ENCODE results near the gene GNB2. TPM values are rescaled to one million over a fixed set of nuclear protein-coding genes. Genes with fewer than 3 reads are reported as not detected.

GNB2 gene
- total RNA-seq, 1 experiment from 2014 or later, result 174 TPM

DNA sequence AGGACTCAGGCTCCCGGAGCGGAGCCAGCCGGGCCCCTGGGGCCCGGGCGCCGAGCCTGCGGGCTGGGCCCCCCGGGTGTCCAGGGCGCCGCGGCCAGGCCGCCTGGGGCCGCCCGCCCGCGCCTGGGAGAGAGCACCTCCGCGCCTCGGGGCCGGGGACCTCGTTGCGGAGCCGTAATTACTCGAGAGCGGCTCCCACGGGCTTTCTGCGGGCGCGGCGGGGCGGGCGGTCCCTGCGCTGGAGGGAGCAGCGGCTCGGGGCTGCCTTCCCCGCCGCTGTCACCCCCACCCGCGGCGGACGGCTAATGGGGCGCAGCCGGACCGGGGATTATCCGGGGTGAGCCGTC lies 1.5 kb downstream of the GNB2 start:
- H3K27me3 Mint-ChIP-seq (ENCODE audit: low read depth), result peaks cover 30% of the 10 kb centered on the region
- TF ChIP-seq, protein P1, sequence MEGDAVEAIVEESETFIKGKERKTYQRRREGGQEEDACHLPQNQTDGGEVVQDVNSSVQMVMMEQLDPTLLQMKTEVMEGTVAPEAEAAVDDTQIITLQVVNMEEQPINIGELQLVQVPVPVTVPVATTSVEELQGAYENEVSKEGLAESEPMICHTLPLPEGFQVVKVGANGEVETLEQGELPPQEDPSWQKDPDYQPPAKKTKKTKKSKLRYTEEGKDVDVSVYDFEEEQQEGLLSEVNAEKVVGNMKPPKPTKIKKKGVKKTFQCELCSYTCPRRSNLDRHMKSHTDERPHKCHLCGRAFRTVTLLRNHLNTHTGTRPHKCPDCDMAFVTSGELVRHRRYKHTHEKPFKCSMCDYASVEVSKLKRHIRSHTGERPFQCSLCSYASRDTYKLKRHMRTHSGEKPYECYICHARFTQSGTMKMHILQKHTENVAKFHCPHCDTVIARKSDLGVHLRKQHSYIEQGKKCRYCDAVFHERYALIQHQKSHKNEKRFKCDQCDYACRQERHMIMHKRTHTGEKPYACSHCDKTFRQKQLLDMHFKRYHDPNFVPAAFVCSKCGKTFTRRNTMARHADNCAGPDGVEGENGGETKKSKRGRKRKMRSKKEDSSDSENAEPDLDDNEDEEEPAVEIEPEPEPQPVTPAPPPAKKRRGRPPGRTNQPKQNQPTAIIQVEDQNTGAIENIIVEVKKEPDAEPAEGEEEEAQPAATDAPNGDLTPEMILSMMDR (conservative IDR thresholded peaks at IDR 0.05), result no peak
- Histone ChIP-seq H3K79me1 (ENCODE audit: insufficient read depth, low read depth, low read length, poor library complexity, severe bottlenecking) (no peaks in the 10 kb centered on the region), H4K5ac (ENCODE audit: insufficient read length, low read depth, low read length) (no peak overlapping the region), H3K23me2 (ENCODE audit: insufficient read length, low read depth, low read length, poor library complexity, severe bottlenecking) (peaks cover 20% of the 10 kb centered on the region), H2BK120ac (ENCODE audit: low read depth, low read length, poor library complexity, severe bottlenecking) (no peak overlapping the region), H3K14ac (ENCODE audit: insufficient read depth, low read length) (no peak overlapping the region), H3K79me2 (ENCODE audit: insufficient read depth, low read length) (no peaks in the 10 kb centered on the region), H2BK12ac (ENCODE audit: insufficient read length, low read depth, low read length) (no peak overlapping the region), H3K18ac (ENCODE audit: insufficient read length, low read depth, low read length) (no peak overlapping the region), H3K27me3 (ENCODE audit: insufficient read depth, low read length) (no peaks in the 10 kb centered on the region), H3K4me1 (ENCODE audit: insufficient read depth, low read length) (no peaks in the 10 kb centered on the region), H4K20me1 (ENCODE audit: control insufficient read depth, insufficient read depth, insufficient read length) (no peaks in the 10 kb centered on the region), H3K9ac (ENCODE audit: extremely low read depth, insufficient read length, low read length) (no peak overlapping the region), H3K56ac (ENCODE audit: insufficient read length, low read depth, low read length) (no peak overlapping the region), H3T11ph (ENCODE audit: low read length) (no peak overlapping the region), H2BK15ac (ENCODE audit: low read depth, low read length) (no peak overlapping the region), H2BK20ac (ENCODE audit: low read depth, low read length, poor library complexity, severe bottlenecking) (no peak overlapping the region), H3K4me2 (ENCODE audit: insufficient read depth, insufficient read length, low read length) (peak overlapping the region; percentile 75), H2BK5ac (ENCODE audit: insufficient read length, low read length) (no peak overlapping the region), H4K91ac (ENCODE audit: insufficient read length, low read depth, low read length) (no peak overlapping the region), H3K27ac (ENCODE audit: insufficient read length, low read depth, low read length) (no peak overlapping the region), H2AK5ac (ENCODE audit: insufficient read length, low read length) (no peak overlapping the region), H2AFZ (ENCODE audit: low read length) (no peak overlapping the region), H3K9me3 (ENCODE audit: control insufficient read depth, low read depth, low read length) (no peaks in the 10 kb centered on the region), H3K23ac (ENCODE audit: insufficient read length, low read depth, low read length) (no peak overlapping the region), H4K8ac (replicated peaks; ENCODE audit: insufficient read length, low read depth, low read length) (no peak overlapping the region), H3K4ac (ENCODE audit: low read depth, low read length) (no peak overlapping the region)
- no peak for DNase-seq
- no peak overlapping the region for H3K27ac Mint-ChIP-seq
- H3K9me3 Mint-ChIP-seq, result no peaks in the 10 kb centered on the region
- peaks cover 10 to 28% (median 25%) of the 10 kb centered on the region in 3 experiments; a peak in 6 of 7 replicates for H3K36me3 Mint-ChIP-seq (ENCODE audit: insufficient read depth in 1 of 3, low read depth in 3 of 3)
- WGBS (ENCODE audit: extremely low coverage, insufficient read length, low lambda C conversion rate), result no CpG with 5 or more reads among the region's 46 CpGs
- peaks cover 6 to 15% of the 10 kb centered on the region in 2 experiments for H3K4me1 Mint-ChIP-seq
- H3K4me3 Mint-ChIP-seq, result peak overlapping the region; percentile 83 to 92; a peak in 3 of 5 replicates
